DOHH2 (cell line): ENCODE results near the gene PHC2.

Experiments
- CTCF ChIP-seq: fragments of 200-600 bp; sonication (generic); IDR thresholded peaks from one replicate; pipeline ENCODE4 v1.5.1; 2014; ENCODE audit warnings: antibody characterized with exemption, mild to moderate bottlenecking, low read depth, low read length; ENCODE audit not compliant: poor library complexity, severe bottlenecking
- EZH2phosphoT487 ChIP-seq: fragments of 200-600 bp; sonication (generic); IDR thresholded peaks from 2 replicates; pipeline ENCODE4 v1.6.1; 2017; ENCODE audit warnings: borderline replicate concordance, mild to moderate bottlenecking, antibody characterized with exemption, low read length, moderate library complexity, mixed read lengths

- no peak for TF ChIP-seq CTCF
- no peak for TF ChIP-seq EZH2phosphoT487
Observed at GRCh38 chr1:33424205-33424604, 6.7 kb downstream of the PHC2 start.
